Measurements from ENCODE around the gene CCDC92.

GRCh38 chr12:123972457-123973401 lies at the start of gene CCDC92, which contains the start of gene ZNF664:
- 0 out of 2 replicates have a peak, but pooled peaks have one; percentile 24 for TF ChIP-seq TAF1 (IDR thresholded peaks at IDR 0.05; ENCODE audit: borderline replicate concordance, insufficient read depth, low read length)
- peak; percentile 60; the same call in 1 of the 2 replicates for TF ChIP-seq POLR2AphosphoS5 (IDR thresholded peaks at IDR 0.05; ENCODE audit: low read depth, low read length)
- peak; percentile 42; the same call in 1 of the 2 replicates for TF ChIP-seq SIN3A (IDR thresholded peaks at IDR 0.05; ENCODE audit: borderline replicate concordance, insufficient read depth, low read length)

Data from PFSK-1 (cell line).